ENCODE data around the gene RIN1. TPM values are rescaled to one million over a fixed set of nuclear protein-coding genes. Genes with fewer than 3 reads are reported as not detected.

The RIN1 gene
- total RNA-seq, 6 experiments from 2014 or later = 32.9 to 55.0 (median 49.8) TPM

GRCh38 chr11:66316849-66317251 lies 19.4 kb downstream of the RIN1 start, which contains the start of gene CD248:
Gene CD248, minus strand, starts transcription at chr11:66317044. Its CDS starts 17 bp downstream, at chr11:66317027.
- no peak for TF ChIP-seq CTCF (IDR thresholded peaks at IDR 0.05)
- H3K4me1 Mint-ChIP-seq (ENCODE audit: low read depth) = peaks cover 53% of the 10 kb centered on the region
- H3K27me3 Mint-ChIP-seq (ENCODE audit: insufficient read depth) = peaks cover 9% of the 10 kb centered on the region
- H3K9me3 Mint-ChIP-seq = peaks cover 11% of the 10 kb centered on the region
- H3K4me3 Mint-ChIP-seq = peak within 1 kb of the TSS; percentile 91
- DNase-seq = peak; percentile 49
- H3K27ac Mint-ChIP-seq = peak within 1 kb of the TSS; percentile 97
- H3K36me3 Mint-ChIP-seq (ENCODE audit: low read depth) = peaks cover 29% of the 10 kb centered on the region

- Mint-ChIP-seq H3K27ac (peak overlapping the region; percentile 97), H3K4me1 (ENCODE audit: low read depth) (peaks cover 57% of the 10 kb centered on the region), H3K4me3 (peak overlapping the region; percentile 91), H3K36me3 (ENCODE audit: low read depth) (peaks cover 29% of the 10 kb centered on the region), H3K27me3 (ENCODE audit: insufficient read depth) (peaks cover 9% of the 10 kb centered on the region), H3K9me3 (peaks cover 11% of the 10 kb centered on the region)
- DNase-seq = no peak
- no peak for TF ChIP-seq CTCF (IDR thresholded peaks at IDR 0.05)
These were observed 20.1 kb downstream of the RIN1 start for GRCh38 chr11:66315921-66316811.

GRCh38 chr11:66315498-66315885 lies 20.7 kb downstream of the RIN1 start:
- TF ChIP-seq CTCF (IDR thresholded peaks at IDR 0.05) = no peak
- H3K27me3 Mint-ChIP-seq (ENCODE audit: insufficient read depth) = peaks cover 9% of the 10 kb centered on the region
- peaks cover 29% of the 10 kb centered on the region for H3K36me3 Mint-ChIP-seq (ENCODE audit: low read depth)
- H3K4me1 Mint-ChIP-seq (ENCODE audit: low read depth) = peaks cover 57% of the 10 kb centered on the region
- DNase-seq = no peak
- H3K27ac Mint-ChIP-seq = peak overlapping the region; percentile 97
- H3K4me3 Mint-ChIP-seq = peak overlapping the region; percentile 91
- peaks cover 11% of the 10 kb centered on the region for H3K9me3 Mint-ChIP-seq

- DNase-seq = no peak
- peak overlapping the region; percentile 91 for H3K4me3 Mint-ChIP-seq
- H3K27ac Mint-ChIP-seq = peak overlapping the region; percentile 97
- peaks cover 57% of the 10 kb centered on the region for H3K4me1 Mint-ChIP-seq (ENCODE audit: low read depth)
- TF ChIP-seq CTCF (IDR thresholded peaks at IDR 0.05) = no peak
- H3K9me3 Mint-ChIP-seq = peaks cover 5% of the 10 kb centered on the region
- peaks cover 22% of the 10 kb centered on the region for H3K36me3 Mint-ChIP-seq (ENCODE audit: low read depth)
- H3K27me3 Mint-ChIP-seq (ENCODE audit: insufficient read depth) = peaks cover 9% of the 10 kb centered on the region
These were observed 21.4 kb downstream of the RIN1 start for GRCh38 chr11:66314561-66315497.

GRCh38 chr11:66314186-66314501 lies 22.1 kb downstream of the RIN1 start:
- Mint-ChIP-seq H3K36me3 (ENCODE audit: low read depth) (peaks cover 22% of the 10 kb centered on the region), H3K27me3 (ENCODE audit: insufficient read depth) (peaks cover 9% of the 10 kb centered on the region), H3K4me1 (ENCODE audit: low read depth) (peaks cover 55% of the 10 kb centered on the region), H3K4me3 (peak overlapping the region; percentile 91), H3K27ac (peak overlapping the region; percentile 97), H3K9me3 (peaks cover 4% of the 10 kb centered on the region; the same call in 1 of the 2 replicates)
- no peak for TF ChIP-seq CTCF (IDR thresholded peaks at IDR 0.05)
- DNase-seq = no peak

All from HFFc6 (cell line).